ENCODE measurements around the gene SPINT2.

DNA sequence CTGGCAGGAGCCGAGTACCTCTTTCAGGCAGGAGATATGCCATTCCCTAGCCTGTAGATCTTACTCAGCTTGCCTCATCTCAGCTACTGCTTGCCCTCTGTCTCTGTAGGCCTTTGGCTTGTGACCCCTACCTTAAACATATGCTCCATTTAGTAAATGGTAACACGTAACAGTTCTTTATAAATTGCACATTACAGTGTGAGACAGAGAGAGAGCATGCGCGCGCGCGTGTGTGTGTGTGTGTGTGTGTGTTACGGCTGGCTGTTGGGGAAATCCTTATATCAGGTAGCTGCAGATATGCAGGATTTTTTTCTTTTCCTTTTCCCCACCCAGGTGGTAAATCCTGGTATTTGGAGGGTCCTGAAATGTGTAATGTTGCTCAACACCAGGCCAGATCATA is 4.2 kb downstream of the SPINT2 start:
- TF ChIP-seq, protein P1, sequence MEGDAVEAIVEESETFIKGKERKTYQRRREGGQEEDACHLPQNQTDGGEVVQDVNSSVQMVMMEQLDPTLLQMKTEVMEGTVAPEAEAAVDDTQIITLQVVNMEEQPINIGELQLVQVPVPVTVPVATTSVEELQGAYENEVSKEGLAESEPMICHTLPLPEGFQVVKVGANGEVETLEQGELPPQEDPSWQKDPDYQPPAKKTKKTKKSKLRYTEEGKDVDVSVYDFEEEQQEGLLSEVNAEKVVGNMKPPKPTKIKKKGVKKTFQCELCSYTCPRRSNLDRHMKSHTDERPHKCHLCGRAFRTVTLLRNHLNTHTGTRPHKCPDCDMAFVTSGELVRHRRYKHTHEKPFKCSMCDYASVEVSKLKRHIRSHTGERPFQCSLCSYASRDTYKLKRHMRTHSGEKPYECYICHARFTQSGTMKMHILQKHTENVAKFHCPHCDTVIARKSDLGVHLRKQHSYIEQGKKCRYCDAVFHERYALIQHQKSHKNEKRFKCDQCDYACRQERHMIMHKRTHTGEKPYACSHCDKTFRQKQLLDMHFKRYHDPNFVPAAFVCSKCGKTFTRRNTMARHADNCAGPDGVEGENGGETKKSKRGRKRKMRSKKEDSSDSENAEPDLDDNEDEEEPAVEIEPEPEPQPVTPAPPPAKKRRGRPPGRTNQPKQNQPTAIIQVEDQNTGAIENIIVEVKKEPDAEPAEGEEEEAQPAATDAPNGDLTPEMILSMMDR (IDR thresholded peaks at IDR 0.05), result no peak
- TF ChIP-seq POLR2A (IDR thresholded peaks at IDR 0.05) (no peak), POLR2AphosphoS5 (IDR thresholded peaks at IDR 0.05) (no peak)
